Measurements from ENCODE around the gene FAM222A. TPM values are rescaled to one million over a fixed set of nuclear protein-coding genes. Genes with fewer than 3 reads are reported as not detected.

The FAM222A gene
- total RNA-seq, 1 experiment from 2014 or later, result 2.8 TPM

GRCh38 chr12:109722022-109722720, 8.5 kb downstream of the FAM222A start:
- no peak overlapping the region for H2BK12ac ChIP-seq (ENCODE audit: insufficient read length, low read depth, low read length)
- Mint-ChIP-seq H3K4me3 (no peak overlapping the region), H3K36me3 (ENCODE audit: insufficient read depth in 1 of 3, low read depth in 3 of 3) (no peaks in the 10 kb centered on the region), H3K27ac (0 out of 7 replicates have a peak overlapping the region, but pooled peaks of 1 of the 3 experiments have one; percentile 42), H3K27me3 (ENCODE audit: low read depth) (peaks cover 22% of the 10 kb centered on the region), H3K4me1 (peaks cover 22 to 45% of the 10 kb centered on the region in 2 experiments), H3K9me3 (no peaks in the 10 kb centered on the region)
- no peak overlapping the region for H2AFZ ChIP-seq (ENCODE audit: low read length)
- no peaks in the 10 kb centered on the region for H3K4me1 ChIP-seq (ENCODE audit: insufficient read depth, low read length)
- no peak overlapping the region for H3T11ph ChIP-seq (ENCODE audit: low read length)
- no peak overlapping the region for H2BK120ac ChIP-seq (ENCODE audit: low read depth, low read length, poor library complexity, severe bottlenecking)
- H3K23me2 ChIP-seq (ENCODE audit: insufficient read length, low read depth, low read length, poor library complexity, severe bottlenecking), result no peaks in the 10 kb centered on the region
- no peak overlapping the region for H3K14ac ChIP-seq (ENCODE audit: insufficient read depth, low read length)
- no peak overlapping the region for H2BK5ac ChIP-seq (ENCODE audit: insufficient read length, low read length)
- H4K8ac ChIP-seq (replicated peaks; ENCODE audit: insufficient read length, low read depth, low read length), result no peak overlapping the region
- H2AK5ac ChIP-seq (ENCODE audit: insufficient read length, low read length), result no peak overlapping the region
- no peak overlapping the region for H3K4me2 ChIP-seq (ENCODE audit: insufficient read depth, insufficient read length, low read length)
- no peak overlapping the region for H3K18ac ChIP-seq (ENCODE audit: insufficient read length, low read depth, low read length)
- no peaks in the 10 kb centered on the region for H3K79me1 ChIP-seq (ENCODE audit: insufficient read depth, low read depth, low read length, poor library complexity, severe bottlenecking)
- no peaks in the 10 kb centered on the region for H3K9me3 ChIP-seq (ENCODE audit: control insufficient read depth, low read depth, low read length)
- H3K27me3 ChIP-seq (ENCODE audit: insufficient read depth, low read length), result no peaks in the 10 kb centered on the region; the same call in 1 of the 2 replicates
- no peak overlapping the region for H2BK15ac ChIP-seq (ENCODE audit: low read depth, low read length)
- no peak overlapping the region for H2BK20ac ChIP-seq (ENCODE audit: low read depth, low read length, poor library complexity, severe bottlenecking)
- H3K9ac ChIP-seq (ENCODE audit: extremely low read depth, insufficient read length, low read length), result no peak overlapping the region
- no peak overlapping the region for H3K4ac ChIP-seq (ENCODE audit: low read depth, low read length)
- no CpG with 5 or more reads among the region's 6 CpGs for WGBS (ENCODE audit: extremely low coverage, insufficient read length, low lambda C conversion rate)
- no peak for DNase-seq
- H3K56ac ChIP-seq (ENCODE audit: insufficient read length, low read depth, low read length), result no peak overlapping the region
- H4K5ac ChIP-seq (ENCODE audit: insufficient read length, low read depth, low read length), result no peak overlapping the region
- H3K23ac ChIP-seq (ENCODE audit: insufficient read length, low read depth, low read length), result no peak overlapping the region
- H4K91ac ChIP-seq (ENCODE audit: insufficient read length, low read depth, low read length), result no peak overlapping the region
- no peak overlapping the region for H3K27ac ChIP-seq (ENCODE audit: insufficient read length, low read depth, low read length)
- no peak for TF ChIP-seq CTCF (conservative IDR thresholded peaks at IDR 0.05)
- no peaks in the 10 kb centered on the region for H3K79me2 ChIP-seq (ENCODE audit: insufficient read depth, low read length)
- no peaks in the 10 kb centered on the region for H4K20me1 ChIP-seq (ENCODE audit: control insufficient read depth, insufficient read depth, insufficient read length)

Measured in H9 (cell line).